Upper lobe of left lung (tissue), 6 donors: ENCODE data around the gene SNX20. TPM values are rescaled to one million over a fixed set of nuclear protein-coding genes. Genes with fewer than 3 reads are reported as not detected.

ENCODE experiments used
- ATAC-seq, 2 donors: fragments of 200-7000 bp; cut with Tn5 transposase; one replicate each; pipeline ENCODE4 v1.9.1; 2022; ENCODE audit warnings: mild to moderate bottlenecking in 2 of 2, moderate library complexity in 2 of 2; ENCODE audit not compliant: low FRiP score in 2 of 2
- DNase-seq, 2 donors: peaks; one replicate each; pipeline ENCODE4 v3.0.0-alpha.2; 2019 to 2020
- H3K27ac ChIP-seq, 4 donors: fragments of 200-600 bp; sonication (generic); one replicate each; pipeline ENCODE4 v1.5.1; 2016 to 2019
- H3K27me3 ChIP-seq, 4 donors: fragments of 200-600 bp; sonication (generic); one replicate each; pipeline ENCODE4 v1.5.1; 2017 to 2019
- H3K36me3 ChIP-seq, 4 donors: fragments of 200-600 bp; sonication (generic); one replicate each; pipeline ENCODE4 v1.5.1; 2016 to 2019
- H3K4me1 ChIP-seq, 4 donors: fragments of 200-600 bp; sonication (generic); one replicate each; pipeline ENCODE4 v1.5.1; 2018 to 2019
- H3K4me3 ChIP-seq, 4 donors: fragments of 200-600 bp; sonication (generic); one replicate each; pipeline ENCODE4 v1.5.1; 2017 to 2019; ENCODE audit warnings: mild to moderate bottlenecking in 2 of 4, moderate library complexity in 1 of 4
- H3K9me3 ChIP-seq, 4 donors: fragments of 200-600 bp; sonication (generic); one replicate each; pipeline ENCODE4 v1.5.1; 2018 to 2019
- CTCF ChIP-seq, 6 experiments: fragments of 450-650 bp in 4 of 6; fragments of 200-600 bp in 2 of 6; sonication (generic) in 2 of 6; IDR thresholded peaks; one replicate each; pipeline ENCODE4 v1.5.1; 2016 to 2019; ENCODE audit warnings: antibody characterized with exemption in 6 of 6
- EP300 ChIP-seq, 4 donors: sonication (generic); formaldehyde crosslinking; IDR thresholded peaks; one replicate each; pipeline ENCODE4 v1.5.1; 2017; ENCODE audit warnings: antibody characterized with exemption in 4 of 4, control low read depth in 2 of 4
- POLR2A ChIP-seq, 4 donors: fragments of 450-650 bp; IDR thresholded peaks; one replicate each; pipeline ENCODE4 v1.5.1; 2016 to 2017; ENCODE audit warnings: antibody characterized with exemption in 4 of 4, mild to moderate bottlenecking in 2 of 4
- POLR2AphosphoS5 ChIP-seq, 2 donors: sonication (generic); formaldehyde crosslinking; IDR thresholded peaks; one replicate each; pipeline ENCODE4 v1.5.1; 2017; ENCODE audit warnings: antibody characterized with exemption in 2 of 2
- WGBS, 2 donors: methylation state at CpG; one replicate each; pipeline ENCODE4 v1.1.5; 2017 to 2018; 5-methylcytosine and 5-hydroxymethylcytosine counted together
- total RNA-seq, 6 donors: library from RNA; depleted of rRNA in 4 of 6; stranded (reverse); fragments of >200 nt in 4 of 6; gene quantifications; one replicate each; pipeline versions ENCODE4 v1.1.0 to v1.2.1, GENCODE V29; 2016 to 2021
- donor health status: DM: no; HTN: no; CAD: no; lungs with moderate emphysema.
- donor health status: DM: no; HTN: yes; CAD: no; lungs with severe emphysema.

The SNX20 gene
- total RNA-seq, 6 donors from 2014 or later, result 3.2 to 16.9 (median 13.2) TPM

DNA sequence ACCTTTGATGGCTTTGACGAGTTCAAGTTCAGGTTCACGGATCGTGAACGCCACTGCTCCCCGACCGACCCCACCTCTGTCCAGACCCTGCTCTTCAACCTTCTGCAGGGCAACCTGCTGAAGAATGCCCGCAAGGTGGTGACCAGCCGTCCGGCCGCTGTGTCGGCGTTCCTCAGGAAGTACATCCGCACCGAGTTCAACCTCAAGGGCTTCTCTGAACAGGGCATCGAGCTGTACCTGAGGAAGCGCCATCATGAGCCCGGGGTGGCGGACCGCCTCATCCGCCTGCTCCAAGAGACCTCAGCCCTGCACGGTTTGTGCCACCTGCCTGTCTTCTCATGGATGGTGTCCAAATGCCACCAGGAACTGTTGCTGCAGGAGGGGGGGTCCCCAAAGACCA lies 29.9 kb upstream of the SNX20 start:
- peaks cover 17 to 40% (median 28%) of the 10 kb centered on the region in 4 donors for H3K4me1 ChIP-seq
- no peaks in the 10 kb centered on the region for H3K27me3 ChIP-seq
- no peaks in the 10 kb centered on the region for H3K9me3 ChIP-seq
- ATAC-seq (no peak), DNase-seq (peak in 1 of 2 donors; percentile 68)
- H3K27ac ChIP-seq, result no peak overlapping the region
- TF ChIP-seq POLR2AphosphoS5 (IDR thresholded peaks at IDR 0.05), result no peak
- TF ChIP-seq EP300 (IDR thresholded peaks at IDR 0.05), result no peak
- TF ChIP-seq POLR2A (IDR thresholded peaks at IDR 0.05), result no peak
- no peak for TF ChIP-seq CTCF (IDR thresholded peaks at IDR 0.05)
- no peak overlapping the region for H3K4me3 ChIP-seq
- peaks cover 0 to 18% (median 3%) of the 10 kb centered on the region in 4 donors for H3K36me3 ChIP-seq
- WGBS, 2 donors, result 96 to 97% methylated on average over 9 to 14 of the region's 21 CpGs

GRCh38 chr16:50709980-50710379 lies 28.9 kb upstream of the SNX20 start:
- Histone ChIP-seq H3K9me3 (no peaks in the 10 kb centered on the region), H3K36me3 (peaks cover 0 to 18% (median 3%) of the 10 kb centered on the region in 4 donors), H3K27ac (peak overlapping the region in 2 of 4 donors; percentile 70 to 73), H3K27me3 (no peaks in the 10 kb centered on the region), H3K4me3 (no peak overlapping the region), H3K4me1 (peaks cover 17 to 40% (median 28%) of the 10 kb centered on the region in 4 donors)
- 83 to 93% methylated on average over 5 of the region's 5 CpGs for WGBS, 2 donors
- ATAC-seq (no peak), DNase-seq (no peak)
- TF ChIP-seq POLR2A (IDR thresholded peaks at IDR 0.05) (no peak), CTCF (IDR thresholded peaks at IDR 0.05) (no peak), POLR2AphosphoS5 (IDR thresholded peaks at IDR 0.05) (no peak), EP300 (IDR thresholded peaks at IDR 0.05) (no peak)

DNA sequence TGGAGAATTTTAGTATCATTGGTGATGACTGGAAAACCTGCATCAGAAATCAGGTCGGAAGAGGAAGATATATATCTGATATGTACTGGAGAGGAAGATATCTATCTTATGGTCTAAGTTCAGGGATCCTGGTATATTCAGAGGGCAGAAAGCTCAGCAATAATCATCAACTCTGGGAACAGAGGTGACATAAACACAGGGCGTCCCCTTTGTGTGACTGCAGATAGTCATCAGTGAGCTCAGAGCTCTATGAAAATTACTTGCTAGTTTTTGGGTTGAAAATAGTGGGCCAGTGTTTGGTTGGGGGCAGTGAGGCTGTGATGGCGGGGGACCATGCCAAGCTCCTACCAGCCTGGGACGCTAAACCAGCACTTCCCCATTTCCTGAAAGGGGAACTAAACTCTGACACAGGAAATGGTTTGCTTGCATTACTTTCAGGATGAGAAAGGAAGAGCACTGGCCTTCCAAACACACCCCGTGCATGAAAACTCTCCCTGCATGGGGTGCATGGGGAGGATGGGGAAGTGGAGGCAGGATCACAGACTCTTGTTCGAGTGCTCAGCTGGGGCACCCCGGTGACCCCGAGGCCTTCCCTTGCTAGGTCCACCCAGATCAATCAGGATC lies 28.1 kb upstream of the SNX20 start:
- Histone ChIP-seq H3K4me3 (no peak overlapping the region), H3K36me3 (peaks cover 0 to 18% (median 3%) of the 10 kb centered on the region in 4 donors), H3K27me3 (no peaks in the 10 kb centered on the region), H3K27ac (peak overlapping the region; percentile 54 to 73 (median 66)), H3K9me3 (peaks cover under 1 to 6% (median 6%) of the 10 kb centered on the region in 4 donors), H3K4me1 (peaks cover 17 to 40% (median 27%) of the 10 kb centered on the region in 4 donors)
- WGBS, 2 donors, result 43 to 54% methylated on average over 5 to 8 of the region's 8 CpGs
- DNase-seq, result peak in 1 of 2 donors; percentile 58
- TF ChIP-seq CTCF (IDR thresholded peaks at IDR 0.05), result no peak
- peak; percentile 42 to 43 for TF ChIP-seq POLR2AphosphoS5 (IDR thresholded peaks at IDR 0.05)
- ATAC-seq, result peak; percentile 24 to 83

DNA sequence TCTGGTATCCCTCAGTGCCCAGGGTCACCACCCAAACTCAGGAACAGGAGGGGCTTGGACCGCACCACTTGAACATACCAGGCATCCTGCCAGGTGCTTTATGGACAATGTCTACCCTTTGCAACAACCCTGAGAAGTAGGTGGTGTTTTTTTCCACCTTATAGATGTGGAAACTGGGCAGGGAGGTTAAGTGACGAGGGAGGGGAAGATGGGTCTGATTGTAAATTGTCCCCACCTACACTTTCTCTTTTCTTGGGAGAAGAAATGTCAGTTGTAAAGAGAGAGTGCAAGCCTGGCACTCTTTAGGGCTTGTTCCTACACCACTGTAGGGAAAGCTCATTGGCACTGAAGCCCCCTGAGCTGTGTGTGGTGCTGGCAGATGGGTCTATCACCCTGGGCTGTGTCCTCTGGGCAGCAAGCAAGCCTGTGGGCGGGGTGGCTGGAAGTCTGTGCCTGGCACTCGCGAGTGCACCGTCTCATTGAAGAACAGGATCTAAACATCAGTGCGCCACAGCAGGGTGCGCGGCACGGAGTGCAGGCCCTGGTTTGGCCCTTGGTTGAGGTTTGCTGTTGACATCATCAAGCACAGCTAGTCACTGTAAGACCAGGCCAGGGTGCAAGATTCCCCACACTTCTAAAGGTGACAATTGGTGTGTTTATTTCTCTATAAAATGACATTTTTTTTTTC lies 27.4 kb upstream of the SNX20 start:
- H3K4me1 ChIP-seq, result peaks cover 17 to 40% (median 24%) of the 10 kb centered on the region in 4 donors
- H3K27ac ChIP-seq, result peak overlapping the region; percentile 54 to 73 (median 66)
- peaks cover 0 to 18% (median 3%) of the 10 kb centered on the region in 4 donors for H3K36me3 ChIP-seq
- no peaks in the 10 kb centered on the region for H3K27me3 ChIP-seq
- H3K4me3 ChIP-seq, result no peak overlapping the region
- ATAC-seq, result peak in 1 of 2 donors; percentile 46
- DNase-seq, result peak; percentile 39 to 60
- peak in 1 of 2 donors; percentile 22 for TF ChIP-seq POLR2AphosphoS5 (IDR thresholded peaks at IDR 0.05)
- no peak for TF ChIP-seq EP300 (IDR thresholded peaks at IDR 0.05)
- no peak for TF ChIP-seq CTCF (IDR thresholded peaks at IDR 0.05)
- 63% methylated on average over 10 of the region's 10 CpGs for WGBS, 2 donors
- peaks cover 6 to 12% (median 9%) of the 10 kb centered on the region in 4 donors for H3K9me3 ChIP-seq
